Measurements from ENCODE around the gene CCND3. TPM values are rescaled to one million over a fixed set of nuclear protein-coding genes. Genes with fewer than 3 reads are reported as not detected.

CCND3 gene
- total and polyA plus RNA-seq, 2 of the 13 experiments (the other 11 are each of a cell fraction or from before 2014, with no cell fraction given): 4.3 to 7.2 TPM

GRCh38 chr6:41941280-41942066 lies at the start of gene CCND3 (continued):
- TF ChIP-seq ZBTB40 (IDR thresholded peaks at IDR 0.05) (no peak), ZBTB40 (CRISPR knock-in tag; IDR thresholded peaks at IDR 0.05) (peak; percentile 68; the same call in 1 of the 2 replicates), ZNF431 (CRISPR knock-in tag; IDR thresholded peaks at IDR 0.05; ENCODE audit: borderline replicate concordance, low read depth) (peak; percentile 83), PRPF4 (IDR thresholded peaks at IDR 0.05; ENCODE audit: low read depth, low read length, poor library complexity, severe bottlenecking) (no peak), CREB1 (IDR thresholded peaks at IDR 0.05) (no peak; the same call in 1 of the 2 replicates), CREB1 (CRISPR knock-in tag; IDR thresholded peaks at IDR 0.05) (no peak), CREM (IDR thresholded peaks at IDR 0.05) (no peak), CREM (CRISPR knock-in tag; IDR thresholded peaks at IDR 0.05) (no peak), ZNF230 (CRISPR knock-in tag; IDR thresholded peaks at IDR 0.05) (peak; percentile 77; the same call in 1 of the 2 replicates), ZNF782 (CRISPR knock-in tag; IDR thresholded peaks at IDR 0.05; ENCODE audit: borderline replicate concordance) (peak; percentile 77; the same call in 1 of the 2 replicates), HMG20A (CRISPR knock-in tag; IDR thresholded peaks at IDR 0.05; ENCODE audit: borderline replicate concordance) (no peak; the same call in 1 of the 2 replicates), ZNF720 (CRISPR knock-in tag; IDR thresholded peaks at IDR 0.05) (no peak), NFE2L1 (CRISPR knock-in tag; IDR thresholded peaks at IDR 0.05; ENCODE audit: borderline replicate concordance) (no peak), HMG20B (CRISPR knock-in tag; conservative IDR thresholded peaks at IDR 0.05) (no peak), GRHL1 (CRISPR knock-in tag; conservative IDR thresholded peaks at IDR 0.05) (no peak), ZNF232 (CRISPR knock-in tag; IDR thresholded peaks at IDR 0.05; ENCODE audit: borderline replicate concordance) (0 out of 2 replicates have a peak, but pooled peaks have one; percentile 39), CBX1 (IDR thresholded peaks at IDR 0.05; ENCODE audit: low read depth) (no peak), NFRKB (IDR thresholded peaks at IDR 0.05) (no peak)
